ENCODE results near the gene KIF6.

Gene KIF6

DNA sequence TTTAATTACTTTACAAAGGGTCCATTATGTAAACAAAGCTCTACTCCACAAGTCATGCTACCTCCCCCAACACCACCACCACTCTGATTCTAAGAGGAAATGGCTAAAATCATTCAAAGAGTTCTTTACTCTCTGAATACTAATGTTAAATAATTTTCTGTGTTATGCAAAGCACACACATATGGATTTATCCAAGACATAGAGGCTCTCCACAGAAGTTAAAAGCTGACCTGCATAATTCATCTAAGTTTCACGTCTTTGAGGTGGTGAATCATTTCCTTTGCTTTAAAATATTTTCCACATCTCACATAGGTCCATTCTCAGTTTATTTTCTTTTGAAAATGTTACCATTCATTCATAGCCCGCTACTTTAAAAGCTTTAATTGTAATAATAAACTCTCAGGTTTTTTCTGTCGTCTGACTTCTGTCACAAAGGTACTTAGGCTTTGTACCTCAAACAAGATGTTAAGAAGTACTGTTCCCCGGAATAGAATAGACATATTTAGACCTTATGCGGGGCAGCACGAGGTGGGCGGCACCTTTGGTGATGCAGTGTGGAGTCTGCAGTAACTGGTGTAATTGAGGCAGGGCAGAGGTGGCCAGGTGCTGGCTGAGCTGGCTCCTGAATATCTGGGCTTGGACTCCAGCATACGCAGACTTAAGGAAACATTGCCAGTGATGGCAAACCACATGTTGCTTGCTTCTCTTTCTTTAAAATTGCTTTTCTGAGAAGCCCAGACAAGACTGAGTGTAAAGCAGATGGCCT is 55.8 kb downstream of the KIF6 start:
- Mint-ChIP-seq H3K4me1 (ENCODE audit: low read depth in 2 of 2) (no peaks in the 10 kb centered on the region), H3K4me3 (no peak overlapping the region), H3K36me3 (ENCODE audit: insufficient read depth) (no peaks in the 10 kb centered on the region), H3K9me3 (no peaks in the 10 kb centered on the region), H3K27ac (no peak overlapping the region), H3K27me3 (peaks cover 28 to 38% of the 10 kb centered on the region in 2 donors)
- DNase-seq (no peak), ATAC-seq (replicated peaks) (no peak)

DNA sequence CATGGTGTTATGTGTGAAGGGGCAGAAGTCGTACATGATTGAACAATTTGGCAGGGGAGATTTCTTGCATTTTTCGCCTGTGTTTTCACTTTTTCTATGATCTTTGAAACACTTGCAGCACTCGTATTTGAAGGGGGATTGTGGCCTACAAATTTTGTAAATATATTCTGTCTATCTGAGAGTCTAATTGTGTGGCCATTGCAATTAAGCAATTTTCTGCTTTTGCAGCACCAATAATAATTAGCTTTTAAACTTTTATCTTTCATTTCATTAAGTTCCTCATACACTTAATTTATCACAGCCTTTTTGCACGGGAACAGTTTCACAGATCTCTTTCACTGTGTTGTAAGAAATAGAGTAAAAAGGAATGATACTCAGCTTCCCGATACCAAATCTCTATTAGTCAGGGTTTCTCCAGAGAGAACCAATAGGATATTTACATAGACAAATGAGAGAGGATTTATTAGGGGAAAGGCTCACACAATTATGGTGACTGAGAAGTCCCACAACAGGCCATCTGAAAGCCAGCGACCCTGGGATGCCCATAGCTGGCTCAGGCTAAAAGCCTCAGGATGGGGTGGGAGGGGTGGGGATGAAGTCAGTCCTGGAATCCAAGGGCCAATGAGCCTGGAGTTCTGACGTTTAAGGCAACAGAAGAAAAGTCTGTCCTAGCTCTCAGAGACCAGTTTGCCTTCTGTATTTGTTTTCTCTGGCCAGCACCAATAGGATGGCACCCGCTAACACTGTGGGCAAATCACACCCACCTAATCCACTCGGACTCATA is 58.3 kb downstream of the KIF6 start:
- Mint-ChIP-seq H3K9me3 (no peaks in the 10 kb centered on the region), H3K27ac (no peak overlapping the region), H3K4me3 (no peak overlapping the region), H3K36me3 (ENCODE audit: insufficient read depth) (no peaks in the 10 kb centered on the region), H3K27me3 (peaks cover 30 to 35% of the 10 kb centered on the region in 2 donors), H3K4me1 (ENCODE audit: low read depth in 2 of 2) (no peaks in the 10 kb centered on the region)
- ATAC-seq (replicated peaks) (no peak), DNase-seq (no peak)

DNA sequence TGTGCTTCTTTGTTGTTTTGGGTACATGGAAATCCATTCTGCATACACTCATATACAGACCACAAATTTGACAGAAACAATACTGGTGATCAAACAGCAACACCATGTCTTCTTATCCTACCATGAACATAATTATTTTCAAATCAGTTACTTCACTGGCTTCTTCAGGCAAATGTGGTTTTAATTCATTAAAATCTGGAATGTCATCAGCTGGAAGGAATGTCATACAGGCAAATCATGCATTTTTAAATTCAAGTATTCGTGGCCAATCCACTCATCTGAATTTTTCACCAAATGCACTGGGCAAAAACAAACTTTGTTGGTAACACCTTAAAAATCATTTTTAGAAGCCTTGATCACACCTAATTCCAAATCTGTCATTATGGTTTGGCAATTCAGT is 59.3 kb downstream of the KIF6 start:
- Mint-ChIP-seq H3K27ac (no peak overlapping the region), H3K4me3 (no peak overlapping the region), H3K27me3 (peaks cover 28 to 32% of the 10 kb centered on the region in 2 donors), H3K4me1 (ENCODE audit: low read depth in 2 of 2) (no peaks in the 10 kb centered on the region), H3K9me3 (no peaks in the 10 kb centered on the region), H3K36me3 (ENCODE audit: insufficient read depth) (no peaks in the 10 kb centered on the region)
- ATAC-seq (replicated peaks) (no peak), DNase-seq (no peak)

DNA sequence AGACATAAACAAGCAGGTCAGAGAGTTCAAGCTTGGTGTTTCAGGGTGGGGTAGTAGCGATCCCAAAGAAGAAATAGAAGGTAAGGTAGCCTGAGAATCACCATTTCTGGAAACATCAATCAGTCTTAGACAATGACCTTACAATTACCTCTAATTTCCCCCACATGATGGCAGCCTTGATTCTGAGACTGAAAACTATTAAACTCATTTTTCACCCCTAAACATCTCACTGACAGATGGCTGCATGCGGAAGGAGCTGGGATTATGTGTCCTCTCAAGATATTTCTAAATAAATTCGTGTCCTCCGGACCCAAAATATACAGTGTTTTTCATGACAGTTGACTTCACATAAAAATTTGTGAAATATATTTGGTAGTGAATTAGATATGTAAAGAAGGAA is 61.0 kb downstream of the KIF6 start:
- Mint-ChIP-seq H3K4me3 (no peak overlapping the region), H3K27ac (no peak overlapping the region), H3K9me3 (no peaks in the 10 kb centered on the region), H3K27me3 (peaks cover 23 to 24% of the 10 kb centered on the region in 2 donors), H3K36me3 (ENCODE audit: insufficient read depth) (no peaks in the 10 kb centered on the region), H3K4me1 (ENCODE audit: low read depth in 2 of 2) (no peaks in the 10 kb centered on the region)
- ATAC-seq (replicated peaks) = no peak
- no peak for DNase-seq

DNA sequence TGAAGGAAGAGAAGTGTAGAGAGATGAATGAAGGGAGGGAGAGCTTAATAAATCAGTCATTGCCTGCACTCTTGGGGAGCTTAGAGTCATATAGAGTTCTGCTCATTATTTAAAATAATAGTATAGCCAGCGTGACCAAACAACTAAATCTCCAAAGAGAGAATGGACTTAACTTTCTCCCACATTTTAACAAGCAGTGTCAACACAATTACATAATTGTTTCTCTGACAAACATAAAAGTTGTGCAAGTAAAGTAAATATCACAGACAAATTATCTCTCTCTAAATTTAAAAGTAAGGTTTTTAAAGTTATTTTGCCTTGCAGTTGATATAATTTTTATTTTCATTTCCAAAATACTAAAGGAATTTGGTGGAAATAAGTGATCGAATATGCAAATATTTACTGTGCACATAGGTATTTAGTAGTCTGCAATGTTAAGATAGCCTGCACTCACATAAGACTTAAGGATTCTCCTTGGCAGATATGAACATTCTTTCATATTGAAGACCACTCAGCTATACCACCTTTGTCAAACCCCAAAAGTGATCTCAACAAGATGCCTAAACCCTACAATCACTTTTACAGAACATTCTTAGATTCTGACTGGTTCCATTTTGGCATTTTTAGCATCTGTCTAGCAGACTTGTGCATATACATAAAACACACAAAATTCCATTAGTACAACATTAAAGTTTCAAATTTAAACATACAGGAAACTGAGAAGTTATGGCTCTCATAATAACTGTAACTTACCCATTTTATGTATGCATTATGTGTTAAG is 67.7 kb downstream of the KIF6 start:
- no peak for ATAC-seq (replicated peaks)
- no peak for DNase-seq
- Mint-ChIP-seq H3K4me1 (ENCODE audit: low read depth in 2 of 2) (no peaks in the 10 kb centered on the region), H3K27me3 (peaks cover 12 to 15% of the 10 kb centered on the region in 2 donors), H3K36me3 (ENCODE audit: insufficient read depth) (no peaks in the 10 kb centered on the region), H3K4me3 (no peak overlapping the region), H3K9me3 (no peaks in the 10 kb centered on the region), H3K27ac (no peak overlapping the region)

DNA sequence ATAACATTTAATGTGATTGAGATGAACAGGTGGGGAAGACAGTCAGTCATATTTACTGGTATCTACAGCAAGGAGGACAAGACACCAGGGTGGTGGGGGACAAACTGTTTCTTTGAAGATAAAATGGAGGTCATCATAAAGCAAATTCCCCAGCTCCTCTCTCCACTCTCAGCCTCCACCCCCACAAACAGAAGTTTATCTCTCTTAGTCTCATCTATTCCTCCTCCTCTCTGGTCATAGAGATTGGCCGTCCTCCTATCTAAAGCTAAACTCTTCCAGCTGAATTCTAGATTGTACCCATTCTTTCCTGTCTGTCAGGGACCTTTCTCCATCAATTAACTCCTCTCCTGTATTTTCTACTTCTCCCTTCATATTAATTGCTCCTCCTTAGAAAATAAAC is 71.1 kb downstream of the KIF6 start:
- ATAC-seq (replicated peaks) (no peak), DNase-seq (no peak)
- H3K4me1 Mint-ChIP-seq (ENCODE audit: low read depth in 2 of 2) = no peaks in the 10 kb centered on the region
- no peak overlapping the region for H3K4me3 Mint-ChIP-seq
- H3K9me3 Mint-ChIP-seq = no peaks in the 10 kb centered on the region
- H3K27ac Mint-ChIP-seq = no peak overlapping the region
- H3K27me3 Mint-ChIP-seq = peaks cover 6 to 31% of the 10 kb centered on the region in 2 donors
- H3K36me3 Mint-ChIP-seq (ENCODE audit: insufficient read depth) = no peaks in the 10 kb centered on the region

DNA sequence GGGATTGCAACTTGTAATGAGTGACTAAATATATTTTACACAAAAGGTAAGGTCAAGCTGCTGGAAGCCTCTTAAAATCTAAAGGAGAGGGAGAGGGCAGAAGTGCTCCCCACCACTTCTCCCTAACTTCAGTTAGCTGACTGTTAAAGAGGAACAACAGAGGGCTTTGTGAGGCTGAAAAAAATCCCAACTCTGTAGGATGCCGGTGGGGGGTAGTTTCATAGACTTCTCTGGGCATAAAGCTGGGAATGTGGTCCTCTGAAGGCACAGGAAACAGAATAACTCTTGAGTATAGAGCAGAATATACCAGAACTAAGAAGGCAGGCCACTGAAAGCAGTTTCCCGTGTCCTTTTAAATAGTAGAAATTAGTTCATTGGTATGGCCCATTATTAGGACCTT is 71.6 kb downstream of the KIF6 start:
- Mint-ChIP-seq H3K4me1 (ENCODE audit: low read depth in 2 of 2) (no peaks in the 10 kb centered on the region), H3K36me3 (ENCODE audit: insufficient read depth) (no peaks in the 10 kb centered on the region), H3K27me3 (peaks cover 6 to 31% of the 10 kb centered on the region in 2 donors), H3K27ac (no peak overlapping the region), H3K4me3 (no peak overlapping the region), H3K9me3 (no peaks in the 10 kb centered on the region)
- ATAC-seq (replicated peaks) (no peak), DNase-seq (no peak)

DNA sequence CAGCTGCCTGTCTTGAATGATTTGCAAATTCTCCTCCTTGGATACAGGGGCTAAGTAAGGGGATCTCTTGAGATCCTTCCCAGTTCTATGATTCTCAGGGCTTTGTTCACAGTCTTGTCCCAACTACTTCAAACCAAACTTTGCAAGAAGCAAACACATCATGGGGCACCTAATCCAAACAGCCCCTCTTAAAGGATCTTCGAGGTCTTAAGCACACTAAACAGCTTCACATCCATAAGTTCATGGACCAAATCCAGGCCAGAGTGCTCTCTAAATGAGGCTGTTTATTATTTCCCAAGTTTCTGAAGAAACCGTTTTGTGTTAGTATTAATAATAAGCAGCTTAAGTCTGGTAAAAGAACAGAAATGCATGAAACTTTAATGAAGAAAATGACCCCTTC is 75.2 kb downstream of the KIF6 start:
- H3K4me3 Mint-ChIP-seq = no peak overlapping the region
- H3K9me3 Mint-ChIP-seq = no peaks in the 10 kb centered on the region
- DNase-seq = no peak
- no peak for ATAC-seq (replicated peaks)
- H3K27ac Mint-ChIP-seq = no peak overlapping the region
- peaks cover 0 to 22% of the 10 kb centered on the region in 2 donors for H3K27me3 Mint-ChIP-seq
- H3K36me3 Mint-ChIP-seq (ENCODE audit: insufficient read depth) = no peaks in the 10 kb centered on the region
- H3K4me1 Mint-ChIP-seq (ENCODE audit: low read depth in 2 of 2) = no peaks in the 10 kb centered on the region

DNA sequence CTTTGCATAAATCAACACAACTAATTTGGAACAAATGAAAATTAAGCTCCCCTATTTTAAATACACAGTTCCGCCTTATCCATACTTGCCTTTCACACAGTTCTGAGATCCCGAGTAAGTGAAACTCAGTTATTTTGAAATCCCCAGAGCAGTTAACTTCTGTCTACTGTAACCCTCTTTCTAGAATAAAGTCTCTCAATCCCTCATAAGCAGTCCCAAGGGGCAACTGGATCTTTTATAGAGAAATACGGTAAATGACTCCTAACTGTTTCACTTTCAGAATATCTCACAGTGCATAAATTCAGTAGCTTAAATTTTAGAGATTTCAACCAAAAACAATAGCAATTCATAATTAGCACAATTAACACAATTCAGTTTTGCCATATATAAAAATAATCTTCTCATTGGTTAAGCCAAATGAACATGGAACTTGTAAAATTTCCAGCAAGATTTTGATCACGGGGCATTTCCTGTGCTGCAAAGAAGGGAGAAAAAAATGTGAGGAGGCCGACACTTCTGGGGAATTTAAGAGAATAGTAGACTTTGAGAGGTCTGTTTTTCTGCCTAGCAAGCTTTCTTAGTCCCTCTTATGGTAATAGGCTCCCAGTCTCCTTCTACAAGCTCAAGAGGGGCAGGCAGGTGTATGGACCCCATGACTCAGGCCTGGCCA is 78.3 kb downstream of the KIF6 start:
- H3K36me3 Mint-ChIP-seq (ENCODE audit: insufficient read depth) = no peaks in the 10 kb centered on the region
- no peak overlapping the region for H3K27ac Mint-ChIP-seq
- no peak overlapping the region for H3K4me3 Mint-ChIP-seq
- peaks cover 9 to 26% of the 10 kb centered on the region in 2 donors for H3K27me3 Mint-ChIP-seq
- H3K4me1 Mint-ChIP-seq (ENCODE audit: low read depth in 2 of 2) = no peaks in the 10 kb centered on the region
- DNase-seq (no peak), ATAC-seq (replicated peaks) (no peak)
- H3K9me3 Mint-ChIP-seq = no peaks in the 10 kb centered on the region

DNA sequence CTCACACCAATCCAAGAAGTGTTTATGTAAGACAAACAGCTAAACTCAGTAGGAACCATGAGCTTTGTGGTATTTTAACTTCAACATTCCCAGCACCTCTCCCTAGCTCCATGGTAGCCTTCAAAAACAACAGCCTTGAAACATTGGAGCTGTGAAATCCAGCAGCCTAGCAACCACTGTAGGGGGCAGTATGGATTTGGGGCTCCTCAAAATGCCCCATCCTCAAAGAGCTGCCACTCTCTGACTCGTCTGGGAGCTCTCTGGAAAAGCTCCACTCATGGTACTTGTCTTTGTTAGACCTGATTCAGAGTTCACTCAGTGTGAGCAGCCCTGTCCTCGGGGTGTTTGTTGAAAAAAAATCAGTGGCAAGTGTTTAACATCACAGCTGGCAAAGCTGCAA is 82.9 kb downstream of the KIF6 start:
- Mint-ChIP-seq H3K27ac (no peak overlapping the region), H3K4me1 (ENCODE audit: low read depth in 2 of 2) (no peaks in the 10 kb centered on the region), H3K9me3 (no peaks in the 10 kb centered on the region), H3K4me3 (no peak overlapping the region), H3K36me3 (ENCODE audit: insufficient read depth) (no peaks in the 10 kb centered on the region), H3K27me3 (peaks cover 9 to 17% of the 10 kb centered on the region in 2 donors)
- DNase-seq (no peak), ATAC-seq (replicated peaks) (no peak)

DNA sequence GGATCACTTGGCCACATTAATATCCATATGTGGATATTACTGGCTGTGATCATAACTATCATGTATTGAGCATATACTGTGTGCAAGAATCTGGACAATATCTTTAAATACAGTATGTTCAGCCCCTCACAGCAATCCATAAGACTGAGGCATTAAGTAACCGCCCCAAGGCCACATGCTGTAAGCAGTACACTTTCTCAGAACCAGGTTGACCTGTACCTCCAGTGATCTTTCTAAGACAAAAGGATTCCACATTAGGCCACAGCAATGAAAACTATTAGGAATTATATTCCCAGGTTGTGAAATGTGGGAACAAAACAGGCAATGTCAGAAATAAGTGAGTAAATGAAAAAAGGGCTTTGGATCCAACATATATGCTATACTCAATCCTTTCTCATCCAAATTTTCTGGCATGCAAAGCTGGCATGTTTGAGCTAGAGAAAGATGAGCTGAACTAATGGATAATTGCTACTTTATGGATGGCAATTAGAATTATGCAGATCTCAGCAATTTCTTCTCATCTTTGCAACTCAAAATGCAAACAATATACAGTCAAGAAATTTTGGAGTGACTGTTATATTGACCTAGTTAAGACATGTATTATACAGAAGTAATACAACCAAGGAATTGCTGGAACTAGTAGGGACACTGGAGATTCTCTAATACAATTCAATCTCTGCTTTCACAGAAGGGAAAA is 86.9 kb downstream of the KIF6 start:
- Mint-ChIP-seq H3K4me3 (no peak overlapping the region), H3K27me3 (peaks cover 8 to 17% of the 10 kb centered on the region in 2 donors), H3K4me1 (ENCODE audit: low read depth in 2 of 2) (no peaks in the 10 kb centered on the region), H3K36me3 (ENCODE audit: insufficient read depth) (no peaks in the 10 kb centered on the region), H3K9me3 (no peaks in the 10 kb centered on the region), H3K27ac (no peak overlapping the region)
- no peak for ATAC-seq (replicated peaks)
- no peak for DNase-seq

DNA sequence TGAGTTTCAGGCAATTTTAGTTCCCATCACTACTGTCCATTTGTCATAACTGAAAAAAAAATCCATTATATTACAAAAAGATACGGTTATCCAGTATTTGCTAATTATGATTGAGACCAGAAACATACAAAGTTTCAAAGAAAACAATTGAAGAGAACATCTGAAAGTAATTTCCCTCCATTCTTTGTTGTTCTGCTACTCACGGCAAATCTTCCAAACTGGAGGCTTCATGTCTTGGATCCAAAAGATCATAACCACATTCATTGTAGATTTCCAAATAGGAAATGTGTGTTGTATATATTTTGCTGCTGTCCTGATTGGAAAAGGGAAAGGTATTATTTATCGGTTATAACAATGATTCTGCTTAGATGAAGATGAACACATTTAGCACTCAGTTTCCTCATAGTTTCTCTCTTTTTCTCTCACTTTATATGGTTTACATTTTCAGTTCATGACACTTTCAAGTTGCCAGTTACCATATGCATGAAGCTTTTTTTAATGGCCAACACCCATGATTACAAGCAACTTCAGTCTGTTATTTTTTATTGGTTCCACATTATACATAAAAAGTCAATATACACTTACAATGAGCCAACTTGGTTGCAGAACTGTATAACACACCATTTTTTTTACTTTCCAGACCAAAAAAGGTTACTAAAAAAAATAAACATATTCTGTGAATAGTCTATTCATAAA is 90.4 kb downstream of the KIF6 start:
- Mint-ChIP-seq H3K27ac (no peak overlapping the region), H3K4me3 (no peak overlapping the region)

More for the DNA sequence above, 90.4 kb downstream of the KIF6 start:
- DNase-seq (no peak), ATAC-seq (replicated peaks) (no peak)
- Mint-ChIP-seq H3K27me3 (peaks cover 8 to 13% of the 10 kb centered on the region in 2 donors), H3K4me1 (ENCODE audit: low read depth in 2 of 2) (no peaks in the 10 kb centered on the region), H3K9me3 (no peaks in the 10 kb centered on the region), H3K36me3 (ENCODE audit: insufficient read depth) (no peaks in the 10 kb centered on the region)

All from effector memory CD8-positive, alpha-beta T cell (primary cell).